AG04449 (cell line): ENCODE data around the gene TBC1D1.

Source experiments
- CTCF ChIA-PET: fragments of 350-600 bp; formaldehyde crosslinking; extraction: SDS; loops from one replicate; lab custom pipeline; 2021; ENCODE audit warnings: antibody characterized with exemption; lab: Yijun Ruan, JAX
- POLR2A ChIA-PET: fragments of 400-600, 350-600 bp; formaldehyde crosslinking; extraction: SDS; loops from one replicate; lab custom pipeline; 2020; ENCODE audit warnings: antibody characterized with exemption, inconsistent platforms; lab: Yijun Ruan, JAX
- DNase-seq: peaks from one replicate; pipeline ENCODE4 v3.0.0-alpha.2; 2010; ENCODE audit warnings: low read depth, low spot score
- H3K4me3 ChIP-seq: 2 replicates; pipeline ENCODE4 v1.5.1; 2011; ENCODE audit warnings: low read depth, mild to moderate bottlenecking, control low read depth, low read length
- TF ChIP-seq, protein P1 (sequence below): IDR thresholded peaks from one replicate; pipeline ENCODE4 v1.5.1; 2011; ENCODE audit warnings: mild to moderate bottlenecking, moderate library complexity, low read length, control low read depth, inconsistent platforms; ENCODE audit not compliant: insufficient read depth; ENCODE audit errors: missing control alignments

The TBC1D1 gene

GRCh38 chr4:37994569-37994968 lies 103.7 kb downstream of the TBC1D1 start:
- CTCF ChIA-PET = interaction anchor here (1.3 to 1.6 kb wide), 2 partner anchors 16 to 41 kb away, joined by 3 read pairs; no protein-coding TSS in a partner anchor
- POLR2A ChIA-PET = no interaction called here
- no peak for DNase-seq
- TF ChIP-seq, protein P1, sequence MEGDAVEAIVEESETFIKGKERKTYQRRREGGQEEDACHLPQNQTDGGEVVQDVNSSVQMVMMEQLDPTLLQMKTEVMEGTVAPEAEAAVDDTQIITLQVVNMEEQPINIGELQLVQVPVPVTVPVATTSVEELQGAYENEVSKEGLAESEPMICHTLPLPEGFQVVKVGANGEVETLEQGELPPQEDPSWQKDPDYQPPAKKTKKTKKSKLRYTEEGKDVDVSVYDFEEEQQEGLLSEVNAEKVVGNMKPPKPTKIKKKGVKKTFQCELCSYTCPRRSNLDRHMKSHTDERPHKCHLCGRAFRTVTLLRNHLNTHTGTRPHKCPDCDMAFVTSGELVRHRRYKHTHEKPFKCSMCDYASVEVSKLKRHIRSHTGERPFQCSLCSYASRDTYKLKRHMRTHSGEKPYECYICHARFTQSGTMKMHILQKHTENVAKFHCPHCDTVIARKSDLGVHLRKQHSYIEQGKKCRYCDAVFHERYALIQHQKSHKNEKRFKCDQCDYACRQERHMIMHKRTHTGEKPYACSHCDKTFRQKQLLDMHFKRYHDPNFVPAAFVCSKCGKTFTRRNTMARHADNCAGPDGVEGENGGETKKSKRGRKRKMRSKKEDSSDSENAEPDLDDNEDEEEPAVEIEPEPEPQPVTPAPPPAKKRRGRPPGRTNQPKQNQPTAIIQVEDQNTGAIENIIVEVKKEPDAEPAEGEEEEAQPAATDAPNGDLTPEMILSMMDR = no peak
- H3K4me3 ChIP-seq = no peak overlapping the region

- TF ChIP-seq, protein P1 = no peak
- POLR2A ChIA-PET = no interaction called here
Measured at GRCh38 chr4:37995299-37995821, 104.5 kb downstream of the TBC1D1 start.

DNA sequence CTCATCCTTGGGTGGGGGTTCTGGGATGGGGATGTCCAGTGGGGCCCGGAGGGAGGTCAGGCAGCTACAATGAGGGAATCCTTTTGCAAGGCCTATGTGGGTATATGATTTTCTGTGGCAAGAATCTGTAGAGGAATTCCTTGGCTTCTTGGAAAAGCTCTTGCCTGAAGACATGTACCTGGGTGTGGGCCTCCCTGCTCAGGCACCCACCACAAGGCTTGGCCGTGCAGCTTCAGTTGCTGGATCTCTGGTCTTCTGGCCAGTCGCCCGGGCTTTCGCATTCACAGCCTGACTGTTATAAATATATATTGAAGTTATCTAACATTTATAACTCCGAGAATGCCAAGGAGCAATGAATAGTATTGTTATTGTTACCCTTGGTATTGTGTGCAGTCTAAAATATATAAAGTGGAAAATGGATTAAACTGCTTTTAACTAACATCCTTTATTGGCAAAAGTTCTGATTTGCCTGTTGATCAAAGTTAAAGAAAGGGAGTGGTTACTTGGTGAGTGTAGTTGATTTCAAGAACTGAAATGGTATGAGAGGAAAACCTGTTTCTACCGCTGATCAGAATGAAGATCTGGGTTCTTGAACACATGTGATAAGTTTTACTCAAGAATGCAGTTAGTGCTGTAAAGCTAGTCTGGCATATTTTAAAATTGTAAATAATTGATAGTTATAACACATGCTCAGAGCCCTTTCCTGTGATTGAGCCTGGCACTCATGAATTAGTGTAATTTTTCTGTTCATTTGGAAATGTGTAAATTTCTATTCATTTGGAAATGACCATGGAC lies 105.3 kb downstream of the TBC1D1 start:
- no peak for DNase-seq
- H3K4me3 ChIP-seq = no peak overlapping the region
- ChIA-PET POLR2A (no interaction called here), CTCF (no interaction called here)
- TF ChIP-seq, protein P1 = no peak

More at GRCh38 chr4:37995299-37995821, 104.5 kb downstream of the TBC1D1 start:
- no peak for DNase-seq
- no peak overlapping the region for H3K4me3 ChIP-seq
- CTCF ChIA-PET = interaction anchor here (1.6 kb wide), 1 partner anchor 17 kb away, joined by 3 read pairs; no protein-coding TSS in a partner anchor

- no peak for DNase-seq
- POLR2A ChIA-PET = no interaction called here
- TF ChIP-seq, protein P1 = no peak
- CTCF ChIA-PET = no interaction called here
- no peak overlapping the region for H3K4me3 ChIP-seq
Measured at GRCh38 chr4:37998226-37998625, 107.3 kb downstream of the TBC1D1 start.

DNA sequence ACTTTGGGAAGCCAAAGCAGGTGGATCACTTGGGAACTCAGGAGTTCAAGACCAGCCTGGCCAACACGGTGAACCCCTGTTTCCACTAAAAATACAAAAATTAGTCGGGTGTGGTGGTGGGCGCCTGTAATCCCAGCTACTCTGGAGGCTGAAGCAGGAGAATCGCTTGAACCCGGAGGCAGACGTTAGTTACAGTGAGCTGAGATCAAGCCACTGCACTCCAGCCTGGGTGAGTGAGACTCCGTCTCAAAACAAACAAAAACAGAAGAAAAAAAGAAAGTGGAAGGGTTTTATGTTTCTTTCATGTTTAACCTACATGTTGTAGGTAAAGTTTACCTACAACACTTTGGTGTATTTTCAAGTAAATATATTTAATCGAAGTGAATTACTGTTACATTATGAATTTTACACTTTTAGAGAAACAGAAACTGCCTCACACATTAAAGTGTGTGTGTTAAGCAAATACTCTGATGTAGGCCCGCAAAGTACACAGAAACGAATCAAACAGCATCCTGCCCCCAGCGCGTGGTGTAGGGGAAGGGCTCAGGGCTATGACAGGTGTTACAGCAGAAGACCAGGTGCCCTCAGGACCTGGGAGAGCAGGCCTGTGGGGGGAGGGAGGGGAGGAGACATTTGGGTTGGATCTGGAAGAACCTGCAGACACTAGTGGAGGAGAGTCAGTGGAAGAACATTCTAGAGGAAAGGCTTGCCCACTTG lies 108.3 kb downstream of the TBC1D1 start:
- ChIA-PET CTCF (no interaction called here), POLR2A (no interaction called here)
- TF ChIP-seq, protein P1 = no peak
- H3K4me3 ChIP-seq = no peak overlapping the region
- DNase-seq = no peak

DNA sequence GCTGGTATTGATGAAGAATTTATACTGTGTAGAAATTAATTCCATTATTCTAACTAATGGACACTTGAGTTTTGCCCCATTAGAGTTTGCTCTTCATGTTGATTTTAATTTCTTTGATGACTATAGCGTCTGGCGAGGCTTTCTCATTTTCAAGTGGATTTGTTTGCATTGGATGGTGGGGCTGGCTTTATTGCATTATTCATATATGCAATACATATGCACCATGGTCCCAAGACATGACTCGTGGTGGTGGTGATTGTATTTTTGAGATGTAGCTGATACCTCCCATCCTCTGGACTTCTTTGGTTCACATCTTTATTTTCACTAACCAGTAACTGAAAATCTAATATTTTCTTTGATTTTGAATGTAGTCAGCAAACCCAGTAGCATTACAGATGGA lies 109.1 kb downstream of the TBC1D1 start:
- TF ChIP-seq, protein P1 = no peak
- POLR2A ChIA-PET = no interaction called here
- CTCF ChIA-PET = no interaction called here
- no peak overlapping the region for H3K4me3 ChIP-seq
- DNase-seq = no peak
